Activated CD4-positive, alpha-beta T cell treated with anti-CD3 and anti-CD28 coated beads, Interleukin-2, Interleukin-6, amounts not matched to agents 100 ng/mL and 50 ng/mL, durations not matched to agents 16 hours and 8 hours (primary cell): Measurements from ENCODE around the gene PCSK5.
"Not testable (repeated sequence)": the region's sequence is repeated elsewhere in the genome, so short reads cannot be mapped to it uniquely, and the experiment has no call there.

ENCODE experiments used
- DNase-seq: peaks from one replicate; pipeline ENCODE4 v3.0.0-alpha.2; 2020

PCSK5 gene

DNA sequence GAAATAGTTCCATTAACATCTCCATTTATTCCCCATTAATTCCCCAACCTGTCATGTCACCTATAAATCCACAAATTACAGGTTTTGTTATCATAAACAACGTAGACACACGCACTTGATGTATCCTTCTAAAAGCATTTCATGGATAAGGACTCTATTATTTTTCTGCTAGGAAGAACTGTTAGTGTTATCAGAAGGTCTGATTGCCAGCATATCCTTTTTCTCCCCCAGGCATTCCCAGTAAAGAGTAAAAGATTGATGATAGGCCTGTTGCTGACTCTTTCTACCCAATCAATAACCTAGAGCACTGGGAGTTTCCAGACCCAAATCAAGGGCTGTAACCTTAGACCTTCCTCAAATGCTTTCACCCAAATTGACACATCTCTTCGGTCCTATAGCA is 442.9 kb downstream of the PCSK5 start:
- no peak for DNase-seq

DNA sequence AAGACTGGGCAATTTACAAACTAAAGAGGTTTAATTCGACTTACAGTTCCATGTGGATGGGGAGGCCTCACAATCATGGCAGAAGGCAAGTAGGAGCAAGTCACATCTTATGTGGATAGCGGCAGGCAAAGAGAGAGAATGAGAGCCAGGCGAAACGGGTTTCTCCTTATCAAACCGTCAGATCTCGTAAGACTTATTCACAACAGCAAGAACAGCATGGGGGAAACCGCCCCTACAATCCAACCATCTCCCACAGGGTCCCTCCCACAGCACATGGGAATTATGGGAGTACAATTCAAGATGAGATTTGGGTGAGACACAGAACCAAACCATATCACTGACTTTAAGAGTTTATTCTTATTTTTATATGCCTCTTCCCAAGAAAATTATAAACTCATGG is 443.5 kb downstream of the PCSK5 start:
- no peak for DNase-seq

DNA sequence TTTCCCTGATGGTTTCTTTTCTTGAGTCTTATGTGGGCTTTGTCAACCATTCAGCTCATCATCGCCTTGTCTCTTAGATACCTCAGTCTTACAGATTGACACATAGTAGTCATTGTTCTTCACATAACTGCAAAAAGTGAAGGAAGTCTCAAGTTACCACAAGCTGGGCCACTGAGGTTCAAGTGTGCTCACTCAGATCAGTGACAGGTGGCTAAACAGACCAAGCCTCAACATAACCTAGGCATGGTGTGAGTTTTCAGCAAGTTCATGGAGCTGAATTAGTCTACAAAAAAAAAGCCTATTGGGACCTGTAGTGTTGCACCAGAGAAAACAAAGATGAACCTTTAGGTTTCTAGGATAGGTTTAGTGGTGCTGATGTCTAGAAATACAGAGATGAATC is 445.6 kb downstream of the PCSK5 start:
- DNase-seq: no peak

DNA sequence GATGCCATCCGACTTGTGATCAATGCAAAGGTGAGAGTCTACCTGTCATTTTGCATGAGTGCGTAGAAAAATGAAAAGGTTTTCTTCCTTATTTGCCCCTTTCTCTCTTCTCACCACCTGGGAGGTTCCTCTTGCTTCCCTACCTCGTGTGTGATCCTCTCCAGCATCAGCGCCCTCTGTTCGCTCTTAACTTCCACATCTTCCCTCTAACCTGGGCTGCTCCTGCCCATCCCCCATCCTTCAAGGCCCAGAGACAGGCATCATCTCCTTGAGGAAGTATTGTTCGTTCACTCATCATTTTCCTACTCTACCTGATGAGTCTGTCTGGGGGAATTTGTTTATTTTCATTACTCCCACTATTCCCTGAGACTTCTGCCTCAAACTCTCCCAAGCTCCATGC is 447.9 kb downstream of the PCSK5 start:
- no peak for DNase-seq

DNA sequence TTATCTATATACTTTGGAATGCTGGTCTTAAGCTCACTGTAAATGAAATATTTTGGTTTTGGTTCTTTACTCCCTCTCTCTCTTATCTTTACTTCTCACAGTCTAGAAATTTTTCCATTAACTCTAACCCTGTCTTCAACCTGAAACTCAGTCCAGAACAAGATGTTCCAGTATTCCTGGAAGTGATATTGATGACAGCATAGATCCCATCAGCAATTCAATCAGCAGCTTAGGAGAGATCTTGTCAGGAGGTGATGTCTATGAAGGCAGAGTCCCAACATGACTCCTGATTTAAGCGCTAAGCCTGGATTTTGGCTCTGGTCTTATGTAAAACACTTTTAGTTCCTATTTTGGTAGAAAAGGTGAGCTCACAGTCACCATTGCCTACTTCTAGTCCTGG is 451.1 kb downstream of the PCSK5 start:
- DNase-seq: no peak

DNA sequence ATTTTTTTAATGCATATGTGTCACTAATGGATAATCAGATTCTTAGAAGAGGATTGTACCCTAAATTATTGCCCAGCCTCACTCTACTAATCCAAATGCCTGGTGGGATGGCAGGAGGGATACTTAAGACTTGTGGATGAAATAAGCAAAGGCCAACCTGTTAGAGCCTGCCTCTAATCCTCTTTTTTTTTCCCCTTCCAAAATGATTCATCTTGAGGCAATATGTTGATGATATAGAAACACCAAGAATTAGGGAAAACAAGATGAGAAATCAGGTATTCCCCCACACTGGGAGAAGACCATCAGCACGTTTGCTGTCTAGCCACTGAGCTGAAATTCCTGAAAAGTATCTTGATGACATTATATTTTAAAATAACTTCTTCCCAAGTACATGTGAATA is 451.7 kb downstream of the PCSK5 start:
- DNase-seq: no peak

DNA sequence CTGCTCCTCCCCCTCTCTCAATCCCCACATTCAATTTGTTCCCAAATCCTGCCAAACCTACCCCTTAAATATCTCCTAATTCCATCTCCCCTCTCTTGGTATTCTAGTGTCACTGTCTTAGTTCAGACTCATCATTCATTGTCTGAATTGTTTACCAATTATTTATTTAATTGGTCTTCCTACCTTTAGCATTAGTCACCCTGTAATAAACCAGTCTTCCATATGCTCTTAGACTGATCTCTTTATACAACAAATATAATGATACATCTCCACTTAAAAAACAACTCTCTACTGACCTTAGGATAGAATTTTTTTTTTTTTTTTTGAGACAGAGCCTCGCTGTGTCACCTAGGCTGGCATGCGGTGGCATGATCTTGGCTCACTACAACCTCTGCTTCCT is 452.4 kb downstream of the PCSK5 start:
- DNase-seq: no peak

DNA sequence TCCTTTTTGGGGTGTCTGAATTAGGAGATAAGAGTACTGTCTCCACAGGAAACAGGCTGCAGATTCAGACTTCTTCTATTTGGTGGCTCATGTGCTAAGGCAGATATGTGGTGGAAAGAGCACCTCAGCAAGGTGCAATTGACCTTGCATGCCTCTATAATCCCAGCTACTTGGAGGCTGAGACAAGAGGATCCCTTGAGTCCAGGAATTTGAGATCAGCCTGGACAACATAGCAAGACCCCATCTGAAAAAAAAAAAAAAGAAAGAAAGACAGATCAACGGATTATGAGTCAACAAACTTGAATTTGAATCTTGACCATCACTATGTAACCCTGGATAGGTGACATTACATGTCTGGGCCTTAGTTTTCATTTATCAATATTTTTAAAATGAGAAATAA is 459.4 kb downstream of the PCSK5 start:
- no peak for DNase-seq

DNA sequence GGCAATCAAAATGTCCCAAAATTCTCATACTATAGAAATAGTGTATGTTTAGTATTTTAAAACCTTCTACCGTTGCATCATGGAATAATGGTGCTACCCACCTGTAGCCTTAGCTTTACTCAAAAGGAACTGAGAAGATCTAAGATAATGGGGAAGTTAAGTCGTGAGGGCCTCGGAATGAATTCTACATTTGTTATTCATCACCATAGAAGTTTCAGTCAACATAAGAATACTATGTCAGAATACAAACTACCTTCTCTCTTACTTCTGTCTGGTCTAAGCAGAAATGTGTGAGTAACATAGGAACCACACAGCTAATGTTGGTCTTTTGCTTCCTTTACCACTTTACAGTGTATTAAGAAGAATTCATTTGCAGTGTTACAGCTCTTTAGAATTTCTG is 460.5 kb downstream of the PCSK5 start:
- DNase-seq: no peak

DNA sequence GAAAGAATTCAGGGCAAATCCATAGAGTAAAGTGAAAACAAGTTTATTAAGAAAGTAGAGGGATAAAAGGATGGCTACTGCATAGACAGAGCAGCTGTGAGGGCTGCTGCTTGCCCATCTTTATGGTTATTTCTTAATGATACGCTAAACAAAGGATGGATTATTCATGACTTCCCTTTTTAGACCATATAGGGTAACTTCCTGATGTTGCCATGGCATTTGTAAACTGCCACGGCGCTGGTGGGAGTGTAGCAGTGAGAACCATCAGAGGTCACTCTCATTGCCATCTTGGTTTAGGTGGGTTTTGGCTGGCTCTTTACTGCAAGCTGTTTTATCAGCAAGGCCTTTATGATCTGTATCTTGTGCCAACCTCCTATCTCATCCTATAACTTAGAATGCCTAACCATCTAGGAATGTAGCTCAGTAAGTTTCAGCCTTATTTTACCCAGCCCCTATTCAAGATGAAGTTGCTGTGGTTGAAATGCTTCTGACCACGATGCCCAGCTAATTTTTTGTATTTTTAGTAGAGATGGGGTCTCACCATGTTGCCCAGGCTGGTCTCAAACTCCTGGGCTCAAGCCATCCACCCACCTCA is 461.6 kb downstream of the PCSK5 start:
- DNase-seq: no peak

DNA sequence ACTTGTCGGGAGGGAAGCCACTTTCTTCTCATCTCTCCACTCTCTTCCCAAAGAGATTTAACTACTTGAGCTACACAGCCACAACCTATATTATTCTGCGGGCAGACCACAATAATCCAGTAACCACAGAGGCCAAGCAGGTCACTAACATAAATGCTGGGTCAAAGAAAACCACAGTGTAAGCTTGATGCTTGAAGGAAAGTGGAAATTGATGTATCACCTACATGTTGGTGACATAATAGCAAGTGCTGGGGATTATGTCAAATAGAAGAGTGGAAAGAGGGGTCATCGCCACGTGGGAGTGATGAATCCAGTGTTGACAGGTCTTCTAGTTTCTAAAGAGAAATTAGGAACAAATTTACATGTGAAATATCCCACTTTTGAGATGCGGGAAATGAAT is 462.8 kb downstream of the PCSK5 start:
- DNase-seq: no peak

DNA sequence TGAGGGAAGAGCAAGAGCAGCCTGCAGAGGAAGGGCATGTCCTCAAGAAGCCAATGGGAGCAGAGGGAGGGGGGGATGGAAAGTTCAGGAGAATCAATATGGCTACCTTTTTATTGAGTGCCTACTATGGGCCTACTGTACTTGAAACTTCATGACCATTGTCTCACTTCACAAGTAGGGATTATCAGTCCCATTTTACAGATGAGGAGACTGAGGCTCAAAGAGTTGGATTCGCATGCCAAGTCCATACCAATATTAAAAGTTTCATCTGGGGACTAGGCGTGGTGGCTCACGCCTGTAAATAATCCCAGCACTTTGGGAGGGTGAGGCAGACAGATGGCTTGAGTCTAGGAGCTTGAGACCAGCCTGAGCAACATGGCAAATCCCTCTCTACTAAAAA is 463.7 kb downstream of the PCSK5 start:
- no peak for DNase-seq

DNA sequence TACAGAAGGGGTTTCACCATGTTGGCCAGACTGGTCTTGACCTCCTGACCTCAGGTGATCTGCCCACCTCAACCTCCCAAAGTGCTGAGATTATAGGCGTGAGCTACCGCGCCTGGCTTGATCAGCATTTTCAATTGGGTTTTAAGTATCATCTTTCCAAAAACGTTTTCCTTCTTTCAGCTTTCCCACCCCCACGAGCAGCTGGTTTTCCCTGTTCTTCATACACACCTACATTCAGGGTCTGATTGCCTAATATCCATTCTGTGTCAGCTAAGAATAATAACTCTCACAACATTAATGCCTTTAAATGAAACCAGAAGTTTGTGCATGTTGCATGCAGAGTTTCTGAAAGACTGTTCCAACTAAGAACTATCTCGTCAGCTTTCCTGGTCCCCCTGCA is 465.4 kb downstream of the PCSK5 start:
- no peak for DNase-seq

DNA sequence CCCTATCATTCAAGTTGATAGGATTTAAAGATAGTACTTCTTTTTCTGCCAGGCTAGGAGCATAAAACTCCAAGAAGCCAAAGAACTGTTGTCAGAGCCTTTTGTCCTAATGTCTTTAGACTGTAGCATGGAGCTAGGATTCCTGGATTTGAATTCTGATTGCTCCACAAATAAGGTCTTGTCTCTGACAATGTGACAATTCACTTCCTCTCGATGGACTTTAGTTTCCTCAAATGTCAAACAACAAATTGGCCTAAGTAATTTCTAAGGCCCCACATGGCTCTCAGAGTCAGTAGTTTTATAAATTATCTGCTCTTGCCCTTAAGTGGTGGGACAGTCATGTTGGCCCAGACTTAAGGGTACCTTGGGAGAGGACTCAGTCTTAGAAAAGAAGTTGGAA is 467.1 kb downstream of the PCSK5 start:
- DNase-seq: no peak

DNA sequence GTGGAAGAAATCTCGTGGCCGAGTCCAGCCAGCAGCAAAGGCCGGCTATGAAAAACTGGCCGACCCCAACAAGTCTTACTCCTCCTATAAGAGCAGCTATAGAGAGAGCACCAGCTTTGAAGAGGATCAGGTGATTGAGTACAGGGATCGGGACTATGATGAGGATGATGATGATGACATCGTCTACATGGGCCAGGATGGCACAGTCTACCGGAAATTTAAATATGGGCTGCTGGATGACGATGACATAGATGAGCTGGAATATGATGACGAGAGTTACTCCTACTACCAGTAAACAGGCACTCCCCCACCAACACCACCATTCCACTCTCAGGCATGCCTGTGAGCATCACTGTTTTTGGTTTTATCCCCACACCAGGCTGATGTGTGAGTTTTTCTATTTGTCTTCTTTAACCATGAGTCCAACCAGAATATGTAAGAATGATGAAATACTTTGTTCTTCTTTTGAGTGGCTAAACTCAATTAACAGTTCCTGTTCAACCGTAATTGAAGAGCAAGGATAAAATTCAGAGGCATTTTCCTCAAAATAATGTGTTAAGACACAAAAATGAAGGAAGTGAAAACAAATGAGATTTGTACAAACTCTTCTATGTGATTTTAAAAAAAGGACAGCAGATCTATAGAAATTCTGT is 468.3 kb downstream of the PCSK5 start:
- no peak for DNase-seq

DNA sequence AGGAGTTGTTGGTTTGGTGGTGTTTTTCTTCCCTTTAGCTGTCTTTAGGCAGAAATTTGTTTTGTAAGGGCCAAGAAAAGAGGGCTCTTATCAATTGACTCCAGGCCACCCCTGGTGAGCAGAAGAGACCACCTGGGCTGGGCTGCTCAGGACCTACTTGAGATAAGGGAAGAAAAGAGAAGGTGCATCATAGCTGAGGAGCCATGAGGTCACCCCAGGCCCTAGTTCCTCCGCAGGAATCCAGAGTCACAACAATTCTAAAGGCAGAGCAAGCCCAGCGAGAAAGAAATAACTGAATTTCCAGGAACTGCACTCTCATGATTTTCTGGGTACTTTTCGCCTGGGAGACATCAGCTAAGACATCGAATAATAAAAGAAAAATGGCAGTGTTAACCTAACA is 468.9 kb downstream of the PCSK5 start:
- DNase-seq: no peak

DNA sequence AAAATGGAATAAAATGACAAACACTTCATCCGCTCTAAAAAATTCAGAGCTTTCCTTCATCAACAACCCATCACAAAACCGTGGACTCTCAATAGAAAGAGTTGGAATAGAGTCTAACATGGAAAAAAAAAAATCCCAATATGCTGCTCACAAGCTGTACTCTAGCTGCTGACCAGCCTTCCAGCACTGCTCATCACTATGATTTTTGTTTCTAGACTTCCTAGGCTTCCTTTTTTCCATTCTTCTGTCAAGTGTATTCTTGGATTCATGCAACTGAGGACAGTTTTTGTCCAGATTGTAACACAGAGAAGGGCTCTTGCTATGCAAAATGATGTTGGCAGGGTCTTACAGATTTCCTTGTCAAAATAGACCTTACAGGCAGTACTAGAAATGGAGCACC is 469.3 kb downstream of the PCSK5 start:
- no peak for DNase-seq

DNA sequence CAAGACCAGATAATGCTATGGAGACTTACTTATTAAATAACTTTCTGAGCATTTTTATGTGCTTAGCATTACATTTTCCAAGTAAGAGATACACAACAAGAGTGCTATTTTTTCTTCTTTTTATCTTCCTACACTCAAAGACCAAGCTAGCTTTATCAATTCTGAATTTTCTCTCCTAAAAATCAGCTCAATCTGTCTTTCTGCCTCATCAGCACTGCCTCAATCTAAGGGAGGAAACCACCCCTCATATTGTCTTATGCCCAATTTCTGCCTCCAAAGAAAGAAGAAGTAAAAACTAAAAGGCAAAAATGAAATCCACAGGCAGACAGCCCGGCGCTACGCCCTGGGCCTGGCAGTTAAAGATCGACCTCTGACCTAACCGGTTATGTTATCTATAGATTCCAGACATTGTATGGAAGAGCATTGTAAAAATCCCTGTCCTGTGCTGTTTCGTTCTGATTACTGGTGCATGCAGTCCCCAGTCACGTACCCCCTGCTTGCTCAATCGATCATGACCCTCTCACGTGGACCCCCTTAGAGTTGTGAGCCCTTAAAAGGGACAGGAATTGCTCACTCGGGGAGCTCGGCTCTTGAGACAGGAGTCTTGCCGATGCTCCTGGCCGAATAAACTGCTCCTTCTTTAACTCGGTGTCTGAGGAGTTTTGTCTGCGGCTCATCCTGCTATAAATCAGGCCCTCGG is 472.0 kb downstream of the PCSK5 start:
- not testable (repeated sequence) for DNase-seq

DNA sequence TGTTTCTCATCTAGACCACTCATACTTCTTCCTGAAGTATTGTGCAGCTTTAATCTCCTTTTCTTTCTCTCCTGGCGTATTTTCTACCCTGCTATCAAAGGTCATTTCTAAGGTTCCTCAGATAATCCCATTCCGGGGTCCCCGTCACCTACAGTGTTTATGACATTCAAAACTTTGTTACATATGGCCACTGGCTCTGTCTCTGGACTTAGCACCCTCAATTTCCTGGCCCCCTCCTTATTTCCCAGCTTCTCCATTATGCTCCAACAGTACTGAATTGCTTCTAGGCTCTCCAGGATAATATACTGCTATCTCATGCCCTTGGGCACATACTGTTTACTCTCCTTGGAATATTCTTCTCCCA is 472.5 kb downstream of the PCSK5 start:
- no peak for DNase-seq

DNA sequence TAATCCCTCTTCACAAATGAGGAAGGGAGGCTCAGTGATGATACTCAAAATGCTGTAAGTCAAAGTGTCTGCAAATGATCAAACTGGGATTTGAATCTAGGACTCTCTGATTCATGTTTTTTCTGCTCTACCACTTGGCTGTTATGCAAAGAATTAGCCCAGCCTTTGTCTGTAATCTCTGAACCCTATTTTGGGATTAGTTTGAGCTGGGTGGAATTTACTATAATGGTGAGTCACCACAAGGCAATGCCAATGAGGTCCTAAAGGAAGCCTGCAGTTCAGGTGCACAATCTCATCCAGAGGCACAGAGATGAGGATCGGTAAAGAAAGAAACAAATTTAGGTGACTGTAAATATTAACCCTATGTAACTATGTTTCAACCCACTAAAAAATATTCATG is 474.6 kb downstream of the PCSK5 start:
- no peak for DNase-seq

DNA sequence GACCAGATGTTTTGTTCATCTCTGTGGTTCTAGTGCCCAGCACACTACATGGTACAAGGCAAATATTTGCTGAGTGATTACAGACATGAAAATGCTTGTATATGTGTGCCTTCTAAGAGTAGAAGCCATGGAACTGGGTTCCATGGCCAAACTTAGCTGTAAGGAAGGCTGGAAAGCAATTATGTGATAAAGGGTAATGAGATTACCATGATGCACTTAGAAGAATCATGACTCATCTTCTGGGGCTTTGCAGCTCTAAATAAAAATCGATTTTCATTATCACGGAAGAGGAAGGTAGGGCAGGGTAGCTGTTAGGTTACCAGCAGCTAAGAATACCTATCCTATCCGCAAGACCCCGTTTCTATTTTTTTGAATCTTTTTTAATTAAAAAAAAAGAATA is 475.8 kb downstream of the PCSK5 start:
- DNase-seq: no peak

DNA sequence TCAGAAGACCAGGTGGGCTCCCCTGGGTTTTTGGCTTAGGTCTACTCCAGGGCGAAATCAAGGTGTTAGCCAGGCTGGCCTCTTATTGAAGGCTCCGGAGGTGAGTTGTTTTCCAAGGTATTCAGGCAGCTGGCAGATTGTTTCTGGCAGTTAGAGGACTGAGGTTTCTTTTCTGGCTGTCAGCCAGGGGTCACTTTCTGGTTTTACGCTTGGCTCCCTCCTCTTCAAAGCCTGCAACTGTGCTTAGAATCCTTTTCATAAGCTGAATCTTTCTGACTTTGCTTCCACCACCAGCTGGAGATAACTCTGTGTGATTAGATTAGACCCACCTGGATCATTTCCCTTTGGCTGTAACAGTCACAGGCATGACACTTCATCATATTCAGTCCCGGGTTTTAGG is 479.1 kb downstream of the PCSK5 start:
- no peak for DNase-seq

DNA sequence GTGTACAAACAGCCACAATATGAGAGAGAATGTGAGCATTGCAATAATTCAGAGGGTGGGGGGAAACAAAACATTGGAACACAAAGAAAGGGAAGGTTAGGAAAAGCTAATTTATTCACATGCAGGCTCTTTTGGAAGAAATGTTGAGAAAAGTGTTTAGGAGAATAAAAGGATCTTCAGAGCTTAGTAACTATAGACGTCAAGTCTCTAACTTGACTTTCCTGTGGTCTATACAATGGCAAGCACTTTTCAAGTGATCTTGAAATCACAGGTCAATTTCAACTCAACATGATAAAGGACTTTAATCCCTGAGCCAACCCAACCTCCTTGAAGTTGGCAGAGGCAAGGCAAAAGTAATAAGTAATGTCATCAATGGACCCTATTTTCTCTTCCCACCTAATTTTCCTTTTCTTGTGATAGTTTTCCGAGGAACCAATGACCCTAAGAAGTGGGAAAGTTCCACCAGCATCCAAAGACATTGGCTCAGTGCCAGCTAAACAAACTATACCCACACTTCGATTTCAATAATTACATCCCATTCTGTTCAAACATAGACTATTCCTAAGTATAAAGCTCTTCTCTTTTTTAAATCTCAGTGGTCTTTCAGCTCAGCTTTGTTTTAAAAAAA is 480.0 kb downstream of the PCSK5 start:
- DNase-seq: no peak

DNA sequence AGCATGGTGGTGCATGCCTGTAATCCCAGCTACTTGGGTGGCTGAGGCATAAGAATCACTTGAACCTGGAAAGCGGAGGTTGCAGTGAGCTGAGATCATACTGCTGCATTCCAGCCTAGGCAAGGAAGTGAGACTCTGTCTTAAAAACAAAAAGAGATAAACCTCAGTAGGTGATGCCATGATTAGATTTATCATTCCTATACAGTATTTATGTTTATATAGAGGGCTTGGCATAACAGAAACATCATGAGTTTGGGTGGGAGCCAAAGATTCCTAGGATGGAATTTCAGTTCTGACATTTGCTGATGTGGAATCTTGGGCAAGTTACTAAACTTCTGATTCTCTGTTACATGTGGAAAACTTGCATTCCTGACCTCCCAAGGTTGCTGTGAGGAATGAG is 481.4 kb downstream of the PCSK5 start:
- no peak for DNase-seq
